Gastrocnemius medialis (tissue), 4 donors: Measurements from ENCODE around the gene CDH23.

Experiments used
- CTCF ChIP-seq, 5 experiments: fragments of 450-650 bp in 3 of 5; fragments of 200-600 bp in 2 of 5; sonication (generic) in 2 of 5; IDR thresholded peaks in 4 of 5; conservative IDR thresholded peaks in 1 of 5; 1 replicate in 4 of 5; 2 replicates in 1 of 5; pipeline ENCODE4 v1.5.1; 2016 to 2019; ENCODE audit warnings: antibody characterized with exemption in 5 of 5, mild to moderate bottlenecking in 3 of 5, moderate library complexity in 3 of 5
- POLR2A ChIP-seq, 2 donors: fragments of 450-650 bp; IDR thresholded peaks; one replicate each; pipeline ENCODE4 v1.6.1; 2017; ENCODE audit warnings: antibody characterized with exemption in 2 of 2, mild to moderate bottlenecking in 2 of 2, moderate library complexity in 2 of 2

- TF ChIP-seq CTCF (IDR thresholded peaks at IDR 0.05 in 4 of 5, conservative IDR thresholded peaks at IDR 0.05 in 1 of 5), result no peak
- no peak for TF ChIP-seq POLR2A (IDR thresholded peaks at IDR 0.05)
Observed at GRCh38 chr10:71502851-71503250, 106.1 kb downstream of the CDH23 start.
